Measurements from ENCODE around the gene IP6K2. TPM values are rescaled to one million over a fixed set of nuclear protein-coding genes. Genes with fewer than 3 reads are reported as not detected.

Gene IP6K2
- total RNA-seq, 1 experiment from 2014 or later = 102 TPM

- Histone ChIP-seq H3K4me1 (ENCODE audit: insufficient read depth, low read length) (no peaks in the 10 kb centered on the region), H3K27ac (ENCODE audit: low read length) (no peak overlapping the region), H3K9me2 (replicated peaks; ENCODE audit: low read length) (no peaks in the 10 kb centered on the region), H3K9me3 (ENCODE audit: low read length) (no peaks in the 10 kb centered on the region), H3F3A (ENCODE audit: low read length, unreplicated experiment) (no peaks in the 10 kb centered on the region), H3K4me2 (ENCODE audit: low read length) (no peak overlapping the region), H3K4me3 (ENCODE audit: low read length) (no peak overlapping the region), H3K79me2 (ENCODE audit: low read length) (no peaks in the 10 kb centered on the region), H3K27me3 (ENCODE audit: low read length) (no peaks in the 10 kb centered on the region), H3K9ac (ENCODE audit: low read length) (no peak overlapping the region), H4K20me1 (ENCODE audit: low read length) (no peaks in the 10 kb centered on the region), H3K36me3 (ENCODE audit: low read depth, low read length) (no peaks in the 10 kb centered on the region), H2AFZ (ENCODE audit: low read length) (no peak overlapping the region)
- POLR2A ChIA-PET (ENCODE audit: unreplicated experiment) = interaction anchor here (0.5 kb wide), 1 partner anchor 88 kb away, joined by 8 read pairs; no protein-coding TSS in a partner anchor
- no TSS peak for BruUV-seq (replicated peaks)
- no peak for TF ChIP-seq CTCF (conservative IDR thresholded peaks at IDR 0.05; ENCODE audit: low read depth, low read length)
- TF ChIP-seq EZH2phosphoT487 (IDR thresholded peaks at IDR 0.05; ENCODE audit: borderline replicate concordance, low read length) = no peak
- no peak for TF ChIP-seq EZH2 (IDR thresholded peaks at IDR 0.05; ENCODE audit: low read length, unreplicated experiment)
- no peak for DNase-seq
- CTCF ChIA-PET = no interaction called here
- intact Hi-C loops (cut with micrococcal nuclease) = no loop called here
- no peak for ATAC-seq
Measured at GRCh38 chr3:48647714-48648113, 69.3 kb downstream of the IP6K2 start.

GRCh38 chr3:48644898-48645760 lies 71.9 kb downstream of the IP6K2 start:
- H3K9ac ChIP-seq (ENCODE audit: low read length) = no peak overlapping the region
- ATAC-seq = no peak

More at GRCh38 chr3:48644898-48645760, 71.9 kb downstream of the IP6K2 start:
- TF ChIP-seq EZH2 (IDR thresholded peaks at IDR 0.05; ENCODE audit: low read length, unreplicated experiment) (no peak), CTCF (conservative IDR thresholded peaks at IDR 0.05; ENCODE audit: low read depth, low read length) (no peak), EZH2phosphoT487 (IDR thresholded peaks at IDR 0.05; ENCODE audit: borderline replicate concordance, low read length) (no peak)
- ChIA-PET POLR2A (ENCODE audit: unreplicated experiment) (no interaction called here), CTCF (interaction anchor here (0.6 kb wide), 1 partner anchor 61 kb away, joined by 3 read pairs; no protein-coding TSS in a partner anchor)
- intact Hi-C loops (cut with micrococcal nuclease) = no loop called here
- no TSS peak for BruUV-seq (replicated peaks)
- H3K4me1 ChIP-seq (ENCODE audit: insufficient read depth, low read length) = no peaks in the 10 kb centered on the region
- DNase-seq = no peak
- no peak overlapping the region for H3K4me2 ChIP-seq (ENCODE audit: low read length)
- no peaks in the 10 kb centered on the region for H3K27me3 ChIP-seq (ENCODE audit: low read length)
- H2AFZ ChIP-seq (ENCODE audit: low read length) = no peak overlapping the region
- H3K79me2 ChIP-seq (ENCODE audit: low read length) = no peaks in the 10 kb centered on the region
- H3K9me2 ChIP-seq (replicated peaks; ENCODE audit: low read length) = no peaks in the 10 kb centered on the region
- no peaks in the 10 kb centered on the region for H4K20me1 ChIP-seq (ENCODE audit: low read length)
- no peaks in the 10 kb centered on the region for H3F3A ChIP-seq (ENCODE audit: low read length, unreplicated experiment)
- H3K4me3 ChIP-seq (ENCODE audit: low read length) = no peak overlapping the region
- H3K27ac ChIP-seq (ENCODE audit: low read length) = no peak overlapping the region
- H3K9me3 ChIP-seq (ENCODE audit: low read length) = no peaks in the 10 kb centered on the region
- no peaks in the 10 kb centered on the region for H3K36me3 ChIP-seq (ENCODE audit: low read depth, low read length)
